ENCODE measurements around the gene OLAH.
A peak's percentile ranks its signal among the peaks of the same experiment; 100 is the strongest.

Gene OLAH

DNA sequence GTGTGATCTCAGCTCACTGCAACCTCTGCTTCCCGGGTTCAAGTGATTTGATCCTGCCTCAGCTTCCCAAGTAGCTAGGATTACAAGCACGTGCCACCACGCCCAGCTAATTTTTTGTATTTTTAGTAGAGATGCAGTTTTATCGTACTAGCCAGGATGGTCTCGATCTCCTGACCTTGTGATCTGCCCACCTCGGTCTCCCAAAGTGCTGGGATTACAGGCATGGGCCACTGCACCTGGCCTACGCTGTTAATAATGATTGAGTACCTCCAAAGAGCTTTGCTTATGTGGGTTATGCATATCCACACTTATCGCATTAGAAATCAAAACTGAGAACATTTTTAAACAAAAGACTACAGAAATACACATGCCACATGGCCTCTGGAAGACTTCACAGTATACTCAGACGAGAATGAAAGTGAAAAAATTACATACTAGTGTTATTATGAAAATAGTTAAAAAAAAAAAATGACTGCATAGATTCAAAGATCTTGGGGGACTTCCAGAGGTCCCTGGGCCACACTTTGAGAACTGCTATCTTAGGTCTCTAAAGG is 78.8 kb downstream of the OLAH start:
- peak overlapping the region; percentile 76 for H3K27ac ChIP-seq
- no peak for DNase-seq (ENCODE audit: low read depth, low spot score)

Data from epithelial cell of prostate (primary cell).